Thyroid gland (tissue), 4 donors: Measurements from ENCODE around the gene KRTAP10-10.

Experiments used
- CTCF ChIP-seq, 6 experiments: fragments of 200-600 bp in 3 of 6; fragments of 450-650 bp in 3 of 6; sonication (generic) in 3 of 6; IDR thresholded peaks; one replicate each; pipeline ENCODE4 v1.5.1; 2016 to 2019; ENCODE audit warnings: antibody characterized with exemption in 6 of 6, mild to moderate bottlenecking in 2 of 6, inconsistent platforms in 1 of 6, moderate library complexity in 1 of 6
- POLR2A ChIP-seq, 2 donors: fragments of 450-650 bp; IDR thresholded peaks; one replicate each; pipeline ENCODE4 v1.6.1; 2017; ENCODE audit warnings: antibody characterized with exemption in 2 of 2, mild to moderate bottlenecking in 2 of 2, moderate library complexity in 1 of 2

GRCh38 chr21:44613386-44614155, 23.6 kb upstream of the KRTAP10-10 start:
- TF ChIP-seq POLR2A (IDR thresholded peaks at IDR 0.05) (no peak), CTCF (IDR thresholded peaks at IDR 0.05) (no peak)
